ENCODE measurements around the gene PFN1.

- TF ChIP-seq CTCF (IDR thresholded peaks at IDR 0.05; ENCODE audit: insufficient read depth, low read depth, low read length) (no peak), EZH2 (IDR thresholded peaks at IDR 0.05; ENCODE audit: insufficient read depth, low read length) (no peak)
Observed at GRCh38 chr17:4945944-4946280, 2.4 kb downstream of the PFN1 start.
